Astrocyte of the spinal cord (primary cell): ENCODE data around the gene CYCS.
A peak's percentile ranks its signal among the peaks of the same experiment; 100 is the strongest.
"Not testable (repeated sequence)": the region's sequence is repeated elsewhere in the genome, so short reads cannot be mapped to it uniquely, and the experiment has no call there.

ENCODE experiments used
- DNase-seq: peaks from one replicate; pipeline ENCODE4 v3.0.0; 2011; ENCODE audit warnings: low read depth, low spot score
- H3K4me3 ChIP-seq: 2 replicates; pipeline ENCODE4 v1.5.1; 2011; ENCODE audit warnings: low read depth, mild to moderate bottlenecking, low read length, moderate library complexity
- in situ Hi-C: cut with HindIII; loops from 2 replicates; pipeline ENCODE4 v1.10.0; 2017; ENCODE audit warnings: low sequenced_read_pairs
- TF ChIP-seq, protein P1 (sequence below): IDR thresholded peaks from 2 replicates; pipeline ENCODE4 v1.5.1; 2012; ENCODE audit warnings: low read depth, mild to moderate bottlenecking, low read length, inconsistent platforms

The CYCS gene

DNA sequence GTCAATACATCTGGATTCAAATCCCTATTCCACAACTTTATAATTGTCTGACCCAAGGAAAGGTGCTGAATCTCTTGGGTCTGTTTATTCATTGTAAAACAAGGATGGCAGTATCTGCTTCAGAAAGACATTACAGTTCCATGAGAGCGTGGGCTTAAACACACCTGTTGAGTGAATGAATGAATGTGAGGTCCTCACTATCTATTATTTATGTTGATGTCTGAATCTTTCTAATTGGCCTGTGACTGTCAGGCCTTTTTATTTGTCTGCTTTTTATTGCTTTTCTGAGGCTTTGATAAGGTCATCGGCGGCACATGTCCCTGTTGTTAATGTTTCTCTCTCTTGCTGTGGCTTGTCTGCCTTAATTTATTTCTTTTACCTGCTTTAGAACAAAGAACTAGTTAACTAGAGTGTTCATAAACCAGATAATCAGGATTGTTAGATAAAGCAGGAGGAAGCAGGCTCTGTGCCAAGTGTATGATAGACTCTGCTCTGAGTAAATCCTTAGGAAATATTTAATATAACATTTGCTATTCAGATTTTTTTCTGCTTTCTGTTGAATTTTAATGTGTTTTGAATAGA is 42.3 kb upstream of the CYCS start:
- TF ChIP-seq, protein P1, sequence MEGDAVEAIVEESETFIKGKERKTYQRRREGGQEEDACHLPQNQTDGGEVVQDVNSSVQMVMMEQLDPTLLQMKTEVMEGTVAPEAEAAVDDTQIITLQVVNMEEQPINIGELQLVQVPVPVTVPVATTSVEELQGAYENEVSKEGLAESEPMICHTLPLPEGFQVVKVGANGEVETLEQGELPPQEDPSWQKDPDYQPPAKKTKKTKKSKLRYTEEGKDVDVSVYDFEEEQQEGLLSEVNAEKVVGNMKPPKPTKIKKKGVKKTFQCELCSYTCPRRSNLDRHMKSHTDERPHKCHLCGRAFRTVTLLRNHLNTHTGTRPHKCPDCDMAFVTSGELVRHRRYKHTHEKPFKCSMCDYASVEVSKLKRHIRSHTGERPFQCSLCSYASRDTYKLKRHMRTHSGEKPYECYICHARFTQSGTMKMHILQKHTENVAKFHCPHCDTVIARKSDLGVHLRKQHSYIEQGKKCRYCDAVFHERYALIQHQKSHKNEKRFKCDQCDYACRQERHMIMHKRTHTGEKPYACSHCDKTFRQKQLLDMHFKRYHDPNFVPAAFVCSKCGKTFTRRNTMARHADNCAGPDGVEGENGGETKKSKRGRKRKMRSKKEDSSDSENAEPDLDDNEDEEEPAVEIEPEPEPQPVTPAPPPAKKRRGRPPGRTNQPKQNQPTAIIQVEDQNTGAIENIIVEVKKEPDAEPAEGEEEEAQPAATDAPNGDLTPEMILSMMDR: no peak

DNA sequence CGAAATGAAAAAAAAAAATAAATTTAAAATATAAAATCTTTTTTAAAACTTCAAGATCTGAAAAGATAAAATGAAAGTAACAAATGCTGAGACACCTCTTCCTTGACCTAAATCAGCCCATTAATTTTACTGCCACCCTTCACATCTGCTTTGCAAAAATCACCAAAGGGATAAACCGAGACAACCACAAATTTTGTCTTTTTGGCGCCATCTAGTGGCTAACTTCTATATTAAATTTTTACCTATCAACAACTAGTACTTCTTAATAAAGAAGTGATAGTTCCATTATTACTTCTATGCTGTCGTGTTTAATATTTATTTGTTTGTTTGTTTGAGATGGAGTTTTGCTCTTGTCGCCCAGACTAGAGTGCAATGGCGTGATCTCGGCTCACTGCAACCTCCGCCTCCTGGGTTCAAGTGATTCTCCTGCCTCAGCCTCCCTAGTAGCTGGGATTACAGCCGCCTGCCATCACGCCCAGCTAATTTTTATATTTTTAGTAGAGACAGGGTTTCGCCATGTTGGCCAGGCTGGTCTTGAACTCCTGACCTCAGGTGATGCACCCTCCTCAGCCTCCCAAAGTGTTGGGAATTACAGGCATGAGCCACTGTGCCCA is 35.0 kb upstream of the CYCS start:
- in situ Hi-C loops, H3K4me3 ChIP-seq: not testable (repeated sequence)
- peak; percentile 42 for DNase-seq
- TF ChIP-seq, protein P1: peak; percentile 41

More for the DNA sequence above, 42.3 kb upstream of the CYCS start:
- DNase-seq: no peak
- in situ Hi-C loops: no loop called here
- H3K4me3 ChIP-seq: no peak overlapping the region

DNA sequence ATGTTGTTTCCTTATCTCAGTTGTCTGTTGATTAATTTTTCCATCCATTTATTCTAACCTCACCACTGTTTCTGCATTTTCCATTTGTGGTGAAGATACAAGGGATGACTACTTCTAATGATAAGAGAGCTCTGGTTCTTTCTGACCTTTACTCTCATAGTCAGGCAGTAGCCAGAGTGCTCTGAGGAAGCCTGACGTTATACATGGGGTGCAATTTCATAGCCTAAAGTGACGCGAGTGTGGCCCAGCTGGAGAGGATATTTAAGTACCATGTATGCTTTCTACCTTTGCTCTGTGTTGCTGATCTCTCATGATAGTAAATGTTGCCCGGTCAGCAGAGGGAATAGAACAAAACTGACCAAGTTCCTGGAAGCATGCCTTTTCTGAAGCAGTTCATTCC is 33.9 kb upstream of the CYCS start:
- DNase-seq: no peak
- TF ChIP-seq, protein P1: no peak
- in situ Hi-C loops: no loop called here
- H3K4me3 ChIP-seq: no peak overlapping the region

DNA sequence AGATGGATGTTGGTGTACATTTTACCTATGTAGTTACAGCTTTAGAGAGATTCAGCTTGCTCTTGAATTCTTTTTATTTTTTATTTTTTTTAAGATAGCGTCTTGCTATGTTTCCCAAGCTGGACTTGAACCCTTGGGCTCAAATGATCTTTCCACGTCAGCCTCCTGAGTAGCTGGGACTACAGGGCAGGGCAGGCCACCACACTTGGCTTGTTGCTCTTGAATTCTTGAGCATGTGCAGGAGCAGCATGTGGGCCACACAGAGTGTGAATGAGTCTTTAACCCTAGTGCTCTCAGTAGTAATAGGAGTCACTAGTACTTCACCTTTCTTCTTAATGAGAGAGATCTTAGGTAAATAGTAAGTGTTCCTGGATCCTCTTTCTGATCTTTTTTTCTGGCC is 26.7 kb upstream of the CYCS start:
- no peak overlapping the region for H3K4me3 ChIP-seq
- in situ Hi-C loops: no loop called here
- TF ChIP-seq, protein P1: no peak
- DNase-seq: no peak

DNA sequence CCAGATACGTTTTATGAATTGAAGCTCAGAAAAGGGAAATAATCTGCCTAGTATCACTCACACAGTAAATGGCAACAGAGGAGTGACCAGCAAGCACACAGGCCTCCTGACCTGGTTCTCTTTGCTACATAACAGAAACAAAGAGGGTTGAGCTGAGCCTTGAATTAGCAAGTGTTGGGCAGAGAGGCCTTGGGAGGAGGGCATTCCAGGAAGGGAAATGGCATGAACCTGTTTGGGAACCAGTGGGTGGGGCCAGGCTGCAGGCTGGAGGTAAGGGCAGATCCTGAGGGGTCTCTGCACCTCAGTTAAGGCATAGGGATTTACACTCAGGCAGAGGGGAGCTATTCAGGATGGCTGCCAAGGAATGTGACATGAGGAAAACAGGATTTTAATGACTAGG is 24.8 kb upstream of the CYCS start:
- TF ChIP-seq, protein P1: no peak
- DNase-seq: no peak
- in situ Hi-C loops: no loop called here
- no peak overlapping the region for H3K4me3 ChIP-seq

DNA sequence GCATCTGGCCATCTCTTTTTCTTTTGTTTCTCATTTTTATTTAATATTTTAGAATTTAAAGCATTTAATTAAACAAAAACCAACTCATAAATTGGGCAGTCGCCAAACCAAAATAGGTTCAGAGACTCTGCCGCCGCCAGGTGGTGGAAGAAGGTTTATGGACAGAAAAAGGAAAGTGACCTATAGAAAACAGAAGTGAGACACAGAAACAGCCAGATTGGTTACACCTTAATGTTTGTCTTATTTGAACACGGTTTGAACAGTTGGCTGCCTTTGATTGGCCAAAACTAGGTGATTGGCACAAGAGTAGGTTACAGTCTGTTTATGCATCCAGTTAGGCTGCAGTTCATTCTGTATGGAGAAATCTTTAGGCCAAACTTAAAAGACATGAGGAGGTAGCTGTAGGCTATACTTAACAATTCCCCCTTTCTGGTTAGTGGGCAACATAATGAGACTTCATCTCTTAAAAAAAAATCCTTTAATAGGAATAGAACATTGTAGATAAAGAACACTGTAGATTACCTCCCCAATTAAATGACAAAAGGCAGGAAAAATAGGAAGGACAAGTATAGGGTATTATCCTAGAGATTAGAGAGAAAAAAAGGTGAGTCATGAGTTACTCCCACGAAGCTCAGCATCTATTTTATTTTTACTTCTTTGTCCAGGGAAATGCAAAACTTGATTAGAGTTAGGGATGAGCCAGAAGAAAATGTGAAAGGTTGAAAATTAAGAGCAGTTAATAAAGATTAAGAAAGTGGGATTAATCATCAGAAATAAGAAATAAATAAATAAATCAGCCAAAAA is 23.9 kb upstream of the CYCS start:
- TF ChIP-seq, protein P1: no peak
- no peak for DNase-seq
- no peak overlapping the region for H3K4me3 ChIP-seq
- in situ Hi-C loops: no loop called here
